ENCODE measurements around the gene ADAMTS18. TPM values are rescaled to one million over a fixed set of nuclear protein-coding genes. Genes with fewer than 3 reads are reported as not detected.

ADAMTS18 gene
- total and polyA plus RNA-seq, 4 donors: under 0.01 to 0.17 TPM; not detected in 2

DNA sequence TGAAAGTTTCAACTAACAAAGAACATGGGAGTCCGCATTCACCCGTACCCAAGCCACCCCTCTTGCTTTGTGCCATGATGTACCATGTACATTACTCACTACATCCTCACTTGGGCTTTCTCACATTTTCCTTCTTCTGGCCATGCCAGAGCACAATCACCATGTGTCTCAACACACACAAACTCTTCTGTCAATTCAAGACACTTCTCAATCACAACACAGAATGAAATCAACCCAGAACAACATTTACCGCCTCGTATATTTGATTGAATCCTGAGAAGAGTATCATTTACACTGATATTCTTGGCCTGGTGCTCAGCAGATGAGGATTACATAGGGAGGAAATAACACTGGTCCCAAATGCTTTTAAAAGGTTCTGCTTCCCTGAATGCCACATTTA lies 4.5 kb downstream of the ADAMTS18 start:
- no peak for TF ChIP-seq YY1 (IDR thresholded peaks at IDR 0.05)
- TF ChIP-seq, protein P1, sequence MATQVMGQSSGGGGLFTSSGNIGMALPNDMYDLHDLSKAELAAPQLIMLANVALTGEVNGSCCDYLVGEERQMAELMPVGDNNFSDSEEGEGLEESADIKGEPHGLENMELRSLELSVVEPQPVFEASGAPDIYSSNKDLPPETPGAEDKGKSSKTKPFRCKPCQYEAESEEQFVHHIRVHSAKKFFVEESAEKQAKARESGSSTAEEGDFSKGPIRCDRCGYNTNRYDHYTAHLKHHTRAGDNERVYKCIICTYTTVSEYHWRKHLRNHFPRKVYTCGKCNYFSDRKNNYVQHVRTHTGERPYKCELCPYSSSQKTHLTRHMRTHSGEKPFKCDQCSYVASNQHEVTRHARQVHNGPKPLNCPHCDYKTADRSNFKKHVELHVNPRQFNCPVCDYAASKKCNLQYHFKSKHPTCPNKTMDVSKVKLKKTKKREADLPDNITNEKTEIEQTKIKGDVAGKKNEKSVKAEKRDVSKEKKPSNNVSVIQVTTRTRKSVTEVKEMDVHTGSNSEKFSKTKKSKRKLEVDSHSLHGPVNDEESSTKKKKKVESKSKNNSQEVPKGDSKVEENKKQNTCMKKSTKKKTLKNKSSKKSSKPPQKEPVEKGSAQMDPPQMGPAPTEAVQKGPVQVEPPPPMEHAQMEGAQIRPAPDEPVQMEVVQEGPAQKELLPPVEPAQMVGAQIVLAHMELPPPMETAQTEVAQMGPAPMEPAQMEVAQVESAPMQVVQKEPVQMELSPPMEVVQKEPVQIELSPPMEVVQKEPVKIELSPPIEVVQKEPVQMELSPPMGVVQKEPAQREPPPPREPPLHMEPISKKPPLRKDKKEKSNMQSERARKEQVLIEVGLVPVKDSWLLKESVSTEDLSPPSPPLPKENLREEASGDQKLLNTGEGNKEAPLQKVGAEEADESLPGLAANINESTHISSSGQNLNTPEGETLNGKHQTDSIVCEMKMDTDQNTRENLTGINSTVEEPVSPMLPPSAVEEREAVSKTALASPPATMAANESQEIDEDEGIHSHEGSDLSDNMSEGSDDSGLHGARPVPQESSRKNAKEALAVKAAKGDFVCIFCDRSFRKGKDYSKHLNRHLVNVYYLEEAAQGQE (IDR thresholded peaks at IDR 0.05): no peak
- no peak for TF ChIP-seq EGR1 (IDR thresholded peaks at IDR 0.05; ENCODE audit: low read depth in 2 of 2)
- TF ChIP-seq RXRA (IDR thresholded peaks at IDR 0.05): no peak
- TF ChIP-seq JUND (IDR thresholded peaks at IDR 0.05): no peak
- TF ChIP-seq, protein P2, sequence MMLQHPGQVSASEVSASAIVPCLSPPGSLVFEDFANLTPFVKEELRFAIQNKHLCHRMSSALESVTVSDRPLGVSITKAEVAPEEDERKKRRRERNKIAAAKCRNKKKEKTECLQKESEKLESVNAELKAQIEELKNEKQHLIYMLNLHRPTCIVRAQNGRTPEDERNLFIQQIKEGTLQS (IDR thresholded peaks at IDR 0.05): no peak
- no peak for TF ChIP-seq HNF4G (IDR thresholded peaks at IDR 0.05)
- no peak for TF ChIP-seq FOXA2 (IDR thresholded peaks at IDR 0.05)
- no peaks in the 10 kb centered on the region for H3K4me1 ChIP-seq (ENCODE audit: control insufficient read depth in 4 of 4, insufficient read depth in 4 of 4, low read length in 3 of 4)
- DNase-seq (ENCODE audit: low spot score): no peak
- no peaks in the 10 kb centered on the region for H3K9me3 ChIP-seq (ENCODE audit: control insufficient read depth in 4 of 4, low read length in 3 of 4)
- no peak overlapping the region for H3K27ac ChIP-seq (ENCODE audit: low read depth in 1 of 2, low read length in 2 of 2)
- no peaks in the 10 kb centered on the region for H3K36me3 ChIP-seq (ENCODE audit: control insufficient read depth in 4 of 4, insufficient read depth in 3 of 4, low read depth in 1 of 4, low read length in 3 of 4)
- WGBS: 88% methylated on average over 4 of the region's 4 CpGs
- no peak overlapping the region for H3K9ac ChIP-seq (ENCODE audit: low read depth in 1 of 2, low read length in 2 of 2)
- H3K27me3 ChIP-seq (ENCODE audit: control insufficient read depth in 4 of 4, insufficient read depth in 4 of 4, low read length in 3 of 4): peaks cover 0 to 16% (median 2%) of the 10 kb centered on the region in 4 donors
- no peak overlapping the region for H3K4me3 ChIP-seq (ENCODE audit: low read depth in 1 of 3, low read length in 3 of 3)

DNA sequence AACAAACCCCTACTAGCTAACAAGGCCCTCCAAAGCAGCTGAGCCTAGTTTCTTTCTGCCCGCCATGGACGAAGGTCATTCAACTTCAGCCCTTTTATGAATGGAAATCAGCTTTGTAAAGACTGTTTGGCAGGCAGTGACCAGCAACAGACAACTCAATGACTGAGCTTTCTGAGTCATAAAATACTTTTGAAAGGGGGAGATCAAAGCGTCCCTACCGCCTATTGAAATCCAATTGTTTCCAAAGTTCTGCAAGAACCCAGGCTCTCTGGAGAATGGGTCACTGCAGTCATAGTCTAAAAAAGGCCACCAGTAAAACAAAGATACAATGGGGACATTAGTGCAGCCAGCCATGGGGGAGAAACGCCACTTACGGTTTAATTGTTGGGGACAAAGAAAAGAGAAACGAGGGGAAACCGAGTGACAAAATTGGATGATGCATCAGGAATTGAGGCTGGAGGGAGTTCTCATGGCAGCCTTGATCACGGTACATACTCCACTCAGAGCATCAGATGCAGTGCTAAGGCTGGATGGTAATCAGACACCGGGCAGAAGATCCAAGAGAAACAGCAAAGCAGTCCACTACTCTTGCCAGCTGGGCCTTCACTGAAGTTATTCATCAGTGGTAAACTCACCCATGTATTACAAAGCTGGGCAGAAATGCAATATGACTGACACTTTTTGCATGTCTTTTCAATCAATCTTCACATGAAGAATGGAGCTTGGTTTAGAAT lies 9.8 kb downstream of the ADAMTS18 start:
- WGBS: 85% methylated on average over 10 of the region's 10 CpGs
- H3K27ac ChIP-seq (ENCODE audit: low read depth in 1 of 2, low read length in 2 of 2): no peak overlapping the region
- DNase-seq (ENCODE audit: low spot score): no peak
- H3K27me3 ChIP-seq (ENCODE audit: control insufficient read depth in 4 of 4, insufficient read depth in 4 of 4, low read length in 3 of 4): peaks cover 0 to 3% (median 0%) of the 10 kb centered on the region in 4 donors
- no peaks in the 10 kb centered on the region for H3K36me3 ChIP-seq (ENCODE audit: control insufficient read depth in 4 of 4, insufficient read depth in 3 of 4, low read depth in 1 of 4, low read length in 3 of 4)
- H3K4me1 ChIP-seq (ENCODE audit: control insufficient read depth in 4 of 4, insufficient read depth in 4 of 4, low read length in 3 of 4): no peaks in the 10 kb centered on the region
- TF ChIP-seq FOXA1 (IDR thresholded peaks at IDR 0.05) (no peak), SP1 (IDR thresholded peaks at IDR 0.05) (no peak), HNF4G (IDR thresholded peaks at IDR 0.05) (no peak), FOXA2 (IDR thresholded peaks at IDR 0.05) (no peak), TAF1 (conservative IDR thresholded peaks at IDR 0.05) (no peak)
- no peaks in the 10 kb centered on the region for H3K9me3 ChIP-seq (ENCODE audit: control insufficient read depth in 4 of 4, low read length in 3 of 4)
- H3K4me3 ChIP-seq (ENCODE audit: low read depth in 1 of 3, low read length in 3 of 3): no peak overlapping the region
- H3K9ac ChIP-seq (ENCODE audit: low read depth in 1 of 2, low read length in 2 of 2): no peak overlapping the region

DNA sequence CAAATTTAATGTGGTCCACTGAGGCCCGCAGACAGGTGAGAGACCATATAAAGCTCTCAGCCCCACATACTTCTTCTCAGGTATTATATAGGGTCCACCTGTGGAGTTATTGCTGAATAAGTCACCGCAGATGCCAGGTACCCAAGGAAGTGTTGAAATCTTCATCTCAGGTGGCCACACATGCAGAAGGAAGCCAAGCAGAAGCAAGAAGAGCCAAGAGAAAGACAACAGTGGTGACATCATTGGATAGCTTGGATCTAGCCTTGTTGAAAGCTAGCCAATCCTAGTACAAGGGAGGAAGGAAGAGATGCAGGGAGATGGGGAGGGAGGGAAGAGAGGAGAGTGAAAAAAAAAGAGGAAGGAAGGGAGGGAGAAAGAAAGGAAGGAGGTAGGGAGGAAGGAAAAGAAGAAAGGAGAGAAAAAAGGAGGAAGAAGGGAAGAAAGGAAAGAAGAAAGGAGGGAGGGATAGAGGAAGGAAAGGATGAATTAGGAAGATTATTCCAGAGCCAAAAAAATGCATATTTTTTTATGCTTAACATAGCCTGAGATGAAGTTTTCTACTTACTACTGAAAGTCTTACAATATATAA lies 12.5 kb downstream of the ADAMTS18 start:
- TF ChIP-seq NR2F2 (IDR thresholded peaks at IDR 0.05) (no peak), SP1 (IDR thresholded peaks at IDR 0.05) (no peak), JUND (IDR thresholded peaks at IDR 0.05) (no peak), TAF1 (conservative IDR thresholded peaks at IDR 0.05) (no peak), HNF4G (IDR thresholded peaks at IDR 0.05) (no peak)
- whole genome bisulfite sequencing: 96% methylated on average over 2 of the region's 2 CpGs
- Histone ChIP-seq H3K36me3 (ENCODE audit: control insufficient read depth in 4 of 4, insufficient read depth in 3 of 4, low read depth in 1 of 4, low read length in 3 of 4) (no peaks in the 10 kb centered on the region), H3K4me3 (ENCODE audit: low read depth in 1 of 3, low read length in 3 of 3) (no peak overlapping the region), H3K9me3 (ENCODE audit: control insufficient read depth in 4 of 4, low read length in 3 of 4) (no peaks in the 10 kb centered on the region), H3K27me3 (ENCODE audit: control insufficient read depth in 4 of 4, insufficient read depth in 4 of 4, low read length in 3 of 4) (peaks cover 0 to 3% (median 0%) of the 10 kb centered on the region in 4 donors), H3K27ac (ENCODE audit: low read depth in 1 of 2, low read length in 2 of 2) (no peak overlapping the region), H3K4me1 (ENCODE audit: control insufficient read depth in 4 of 4, insufficient read depth in 4 of 4, low read length in 3 of 4) (no peaks in the 10 kb centered on the region), H3K9ac (ENCODE audit: low read depth in 1 of 2, low read length in 2 of 2) (no peak overlapping the region)
- DNase-seq (ENCODE audit: low spot score): no peak

Measured in liver (tissue), 9 donors.